HG02884 (cell line): ENCODE measurements around the gene SCYGR8.
A peak's percentile ranks its signal among the peaks of the same experiment; 100 is the strongest.

ENCODE experiments used
- ATAC-seq: cut with Tn5 transposase; IDR thresholded peaks from one replicate; pipeline ENCODE4 v1.9.1; 2021; ENCODE audit warnings: mild to moderate bottlenecking, moderate library complexity; ENCODE audit not compliant: unreplicated experiment

SCYGR8 gene

GRCh38 chr2:227759411-227760118 is 13.9 kb downstream of the SCYGR8 start:
- ATAC-seq: no peak

- ATAC-seq: no peak
Measured at GRCh38 chr2:227761740-227762476, 16.2 kb downstream of the SCYGR8 start.

GRCh38 chr2:227765788-227766372 is 20.2 kb downstream of the SCYGR8 start:
- no peak for ATAC-seq

GRCh38 chr2:227766373-227766883 is 20.7 kb downstream of the SCYGR8 start:
- ATAC-seq: peak; percentile 100

GRCh38 chr2:227767830-227768229 is 22.1 kb downstream of the SCYGR8 start:
- no peak for ATAC-seq

- no peak for ATAC-seq
Measured at GRCh38 chr2:227772197-227772661, 26.5 kb downstream of the SCYGR8 start.

GRCh38 chr2:227772932-227773331 is 27.2 kb downstream of the SCYGR8 start:
- ATAC-seq: no peak

- ATAC-seq: peak; percentile 59
Measured at GRCh38 chr2:227774011-227774624, 28.4 kb downstream of the SCYGR8 start.

- ATAC-seq: no peak
Measured at GRCh38 chr2:227774895-227775842, 29.5 kb downstream of the SCYGR8 start.

- ATAC-seq: no peak
Measured at GRCh38 chr2:227780981-227781615, 35.4 kb downstream of the SCYGR8 start.

- ATAC-seq: no peak
Measured at GRCh38 chr2:227781841-227782240, 36.1 kb downstream of the SCYGR8 start.

GRCh38 chr2:227782804-227783203 is 37.1 kb downstream of the SCYGR8 start:
- ATAC-seq: peak; percentile 13

- peak; percentile 94 for ATAC-seq
Measured at GRCh38 chr2:227783404-227784138, 37.9 kb downstream of the SCYGR8 start.

- ATAC-seq: no peak
Measured at GRCh38 chr2:227785293-227785692, 39.6 kb downstream of the SCYGR8 start.

GRCh38 chr2:227788561-227789018 is 42.9 kb downstream of the SCYGR8 start:
- no peak for ATAC-seq

- ATAC-seq: no peak
Measured at GRCh38 chr2:227789803-227790202, 44.1 kb downstream of the SCYGR8 start.

- ATAC-seq: no peak
Measured at GRCh38 chr2:227793148-227793712, 47.5 kb downstream of the SCYGR8 start.
